Measurements from ENCODE around the gene PERM1. TPM values are rescaled to one million over a fixed set of nuclear protein-coding genes. Genes with fewer than 3 reads are reported as not detected.

Gene PERM1
- total and polyA plus RNA-seq, 9 of the 15 experiments (the other 6 are each of a cell fraction or from before 2014, with no cell fraction given): not detected

GRCh38 chr1:945688-946556 is 36.0 kb downstream of the PERM1 start:
- WGBS (ENCODE audit: insufficient coverage, low coverage, missing lambda C conversion rate): 87% methylated on average over 25 of the region's 29 CpGs

More at GRCh38 chr1:945688-946556, 36.0 kb downstream of the PERM1 start:
- TF ChIP-seq HNRNPLL (IDR thresholded peaks at IDR 0.05; ENCODE audit: low read depth, low read length, poor library complexity, severe bottlenecking) (no peak), RBFOX2 (IDR thresholded peaks at IDR 0.05; ENCODE audit: low read depth, low read length) (peak; percentile 54), GTF2E2 (tag; IDR thresholded peaks at IDR 0.05) (no peak), SMARCE1 (IDR thresholded peaks at IDR 0.05) (no peak), MCM7 (IDR thresholded peaks at IDR 0.05) (no peak), POLR2G (IDR thresholded peaks at IDR 0.05; ENCODE audit: low read depth, low read length) (peak; percentile 60), RBM14 (IDR thresholded peaks at IDR 0.05; ENCODE audit: borderline replicate concordance, insufficient read depth, low read depth, low read length) (no peak), TFAP4 (CRISPR knock-in tag; IDR thresholded peaks at IDR 0.05; ENCODE audit: borderline replicate concordance) (peak; percentile 61; the same call in 1 of the 2 replicates), EP300 (IDR thresholded peaks at IDR 0.05; ENCODE audit: low read length) (no peak), PHF20 (IDR thresholded peaks at IDR 0.05; ENCODE audit: partially characterized antibody) (no peak)
- TF ChIP-seq, protein P1, sequence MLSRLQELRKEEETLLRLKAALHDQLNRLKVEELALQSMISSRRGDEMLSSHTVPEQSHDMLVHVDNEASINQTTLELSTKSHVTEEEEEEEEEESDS (CRISPR knock-in tag; IDR thresholded peaks at IDR 0.05): no peak
- Histone ChIP-seq H2AFZ (ENCODE audit: low read depth, low read length) (no peak overlapping the region), H3K4me3 (no peak overlapping the region), H3K27me3 (ENCODE audit: control insufficient read depth in 2 of 2, insufficient read depth in 2 of 2, low read length in 2 of 2) (no peaks in the 10 kb centered on the region), H3K4me1 (replicated peaks in 1 of 2; ENCODE audit: control insufficient read depth in 2 of 2, insufficient read depth in 2 of 2, low read length in 2 of 2) (peaks cover 13 to 76% of the 10 kb centered on the region in 2 experiments; a peak in 3 of 5 replicates), H3K79me2 (ENCODE audit: control insufficient read depth, insufficient read depth, low read length) (peaks cover 3% of the 10 kb centered on the region; the same call in 2 of the 3 replicates), H3K9me1 (ENCODE audit: control insufficient read depth, insufficient read depth, low read length) (no peaks in the 10 kb centered on the region), H4K20me1 (replicated peaks; ENCODE audit: control insufficient read depth, insufficient read depth, low read length) (peaks cover 21% of the 10 kb centered on the region), H3K9ac (ENCODE audit: insufficient read depth in 1 of 2, low read depth in 2 of 2, low read length in 2 of 2) (no peak overlapping the region; a peak in 1 of 4 replicates), H3K27ac (ENCODE audit: extremely low read depth, low read depth, low read length) (no peak overlapping the region), H3K9me3 (replicated peaks; ENCODE audit: control insufficient read depth, insufficient read depth, low read depth, low read length) (no peaks in the 10 kb centered on the region), H3K36me3 (ENCODE audit: control insufficient read depth, insufficient read depth, low read length) (peaks cover 73% of the 10 kb centered on the region; the same call in 2 of the 3 replicates), H3K4me2 (ENCODE audit: insufficient read depth, low read length) (no peak overlapping the region)
- FAIRE-seq (no peak), DNase-seq (ENCODE audit: extremely low read depth in 1 of 4, low spot score in 3 of 4) (no peak), ATAC-seq (no peak)
- CTCF ChIA-PET (ENCODE audit: low intra/inter-chr PET ratio): no interaction called here
- POLR2A ChIA-PET: interaction anchor here (1.2 to 2.3 kb wide), 3 partner anchors 11 to 120 kb away, joined by 4 to 7 read pairs (median 4); partner anchors contain the start of gene NOC2L
- in situ Hi-C loops (cut with MboI): no loop called here
- intact Hi-C loops (cut with micrococcal nuclease): no loop called here
- no TSS peak for BruUV-seq (replicated peaks)

All from K562 (cell line).